Tibial nerve (tissue), 4 donors: ENCODE measurements around the gene KRTAP1-3. TPM values are rescaled to one million over a fixed set of nuclear protein-coding genes. Genes with fewer than 3 reads are reported as not detected.
"Not testable (repeated sequence)": the region's sequence is repeated elsewhere in the genome, so short reads cannot be mapped to it uniquely, and the experiment has no call there.

Experiments
- DNase-seq, 2 donors: peaks; one replicate each; pipeline ENCODE4 v3.0.0-alpha.2; 2019; ENCODE audit warnings: low spot score in 2 of 2
- H3K27ac ChIP-seq, 4 donors: fragments of 200-600 bp; sonication (generic) in 3 of 4; one replicate each; pipeline ENCODE4 v1.5.1; 2017 to 2019; ENCODE audit warnings: mild to moderate bottlenecking in 1 of 4
- H3K27me3 ChIP-seq, 2 donors: fragments of 200-600 bp; sonication (generic) in 1 of 2; one replicate each; pipeline versions ENCODE4 v1.5.1 to v1.6.0; 2017 to 2019
- H3K36me3 ChIP-seq, 3 donors: fragments of 200-600 bp; sonication (generic); one replicate each; pipeline ENCODE4 v1.5.1; 2018 to 2019
- H3K4me1 ChIP-seq, 4 donors: fragments of 200-600 bp; sonication (generic) in 3 of 4; one replicate each; pipeline ENCODE4 v1.5.1; 2017 to 2019
- H3K4me3 ChIP-seq, 4 donors: fragments of 200-600 bp; sonication (generic) in 3 of 4; one replicate each; pipeline ENCODE4 v1.5.1; 2017 to 2019; ENCODE audit warnings: mild to moderate bottlenecking in 1 of 4, moderate library complexity in 1 of 4
- H3K9me3 ChIP-seq, 4 donors: fragments of 200-600 bp; sonication (generic) in 3 of 4; one replicate each; pipeline ENCODE4 v1.5.1; 2017 to 2019
- EP300 ChIP-seq, 2 donors: sonication (generic); formaldehyde crosslinking; IDR thresholded peaks; one replicate each; pipeline ENCODE4 v1.6.1; 2017; ENCODE audit warnings: antibody characterized with exemption in 2 of 2, mild to moderate bottlenecking in 1 of 2
- POLR2A ChIP-seq, 2 donors: fragments of 450-650 bp; IDR thresholded peaks; one replicate each; pipeline ENCODE4 v1.6.1; 2017; ENCODE audit warnings: antibody characterized with exemption in 2 of 2, mild to moderate bottlenecking in 2 of 2, moderate library complexity in 2 of 2
- WGBS, 2 donors: methylation state at CpG; one replicate each; pipeline ENCODE4 v1.1.5; 2018; 5-methylcytosine and 5-hydroxymethylcytosine counted together
- total RNA-seq, 4 donors: library from RNA; depleted of rRNA; stranded (reverse); fragments of >200 nt; gene quantifications; one replicate each; pipeline ENCODE4 v1.1.0, GENCODE V29; 2016
- TF ChIP-seq, protein P1 (sequence below), 5 experiments: fragments of 200-600 bp in 3 of 5; fragments of 450-650 bp in 2 of 5; sonication (generic) in 3 of 5; IDR thresholded peaks; one replicate each; pipeline ENCODE4 v1.5.1; 2016 to 2019; ENCODE audit warnings: antibody characterized with exemption in 5 of 5, mild to moderate bottlenecking in 3 of 5, moderate library complexity in 2 of 5

The KRTAP1-3 gene
- total RNA-seq, 4 donors from 2014 or later, result not detected

DNA sequence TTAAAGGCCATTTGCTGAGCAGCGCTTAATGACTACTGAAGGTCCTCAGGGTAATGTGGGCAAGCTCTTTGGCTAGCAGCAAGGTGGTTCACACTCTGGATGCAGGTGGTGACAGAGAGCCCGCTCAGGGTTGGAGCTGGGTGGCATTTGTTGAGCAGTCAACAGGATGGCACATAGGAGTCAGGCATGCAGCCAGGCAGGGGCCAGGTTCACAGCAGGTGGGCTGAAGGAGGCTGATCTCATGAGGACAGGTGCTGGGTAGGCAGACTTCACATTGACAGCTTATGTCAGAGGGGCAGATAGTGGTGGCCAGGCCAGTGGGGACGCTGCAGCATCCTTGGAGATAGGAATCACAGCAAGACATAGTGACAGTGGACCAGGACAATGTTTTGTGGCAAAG is 30.3 kb downstream of the KRTAP1-3 start:
- H3K4me3 ChIP-seq, result no peak overlapping the region
- H3K27ac ChIP-seq, result no peak overlapping the region
- no peaks in the 10 kb centered on the region for H3K9me3 ChIP-seq
- no peak for DNase-seq
- no peaks in the 10 kb centered on the region for H3K36me3 ChIP-seq
- 93 to 96% methylated on average over 3 of the region's 3 CpGs for WGBS, 2 donors
- TF ChIP-seq POLR2A (IDR thresholded peaks at IDR 0.05), result no peak
- TF ChIP-seq, protein P1, sequence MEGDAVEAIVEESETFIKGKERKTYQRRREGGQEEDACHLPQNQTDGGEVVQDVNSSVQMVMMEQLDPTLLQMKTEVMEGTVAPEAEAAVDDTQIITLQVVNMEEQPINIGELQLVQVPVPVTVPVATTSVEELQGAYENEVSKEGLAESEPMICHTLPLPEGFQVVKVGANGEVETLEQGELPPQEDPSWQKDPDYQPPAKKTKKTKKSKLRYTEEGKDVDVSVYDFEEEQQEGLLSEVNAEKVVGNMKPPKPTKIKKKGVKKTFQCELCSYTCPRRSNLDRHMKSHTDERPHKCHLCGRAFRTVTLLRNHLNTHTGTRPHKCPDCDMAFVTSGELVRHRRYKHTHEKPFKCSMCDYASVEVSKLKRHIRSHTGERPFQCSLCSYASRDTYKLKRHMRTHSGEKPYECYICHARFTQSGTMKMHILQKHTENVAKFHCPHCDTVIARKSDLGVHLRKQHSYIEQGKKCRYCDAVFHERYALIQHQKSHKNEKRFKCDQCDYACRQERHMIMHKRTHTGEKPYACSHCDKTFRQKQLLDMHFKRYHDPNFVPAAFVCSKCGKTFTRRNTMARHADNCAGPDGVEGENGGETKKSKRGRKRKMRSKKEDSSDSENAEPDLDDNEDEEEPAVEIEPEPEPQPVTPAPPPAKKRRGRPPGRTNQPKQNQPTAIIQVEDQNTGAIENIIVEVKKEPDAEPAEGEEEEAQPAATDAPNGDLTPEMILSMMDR (IDR thresholded peaks at IDR 0.05), result no peak
- H3K27me3 ChIP-seq, result no peaks in the 10 kb centered on the region
- no peaks in the 10 kb centered on the region for H3K4me1 ChIP-seq

DNA sequence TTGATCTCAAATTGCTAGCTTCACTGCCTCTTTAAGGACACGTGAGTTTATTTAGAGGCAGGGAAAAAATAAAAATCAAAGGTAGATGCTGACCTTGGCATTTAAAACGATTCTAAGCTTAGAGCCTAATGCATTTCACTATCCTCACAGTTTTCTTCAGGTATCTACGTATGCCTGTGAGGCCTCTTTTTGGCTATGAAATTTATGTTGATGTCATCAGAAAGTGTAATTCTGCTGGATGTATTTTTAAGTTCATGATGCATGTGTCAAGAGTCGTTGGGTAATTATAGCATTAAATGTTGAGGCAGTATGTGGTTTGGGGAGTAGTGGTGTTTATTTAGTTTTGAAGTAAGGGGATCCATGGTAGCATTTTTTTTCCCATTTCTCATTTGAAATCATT is 30.7 kb downstream of the KRTAP1-3 start:
- Histone ChIP-seq H3K27me3 (no peaks in the 10 kb centered on the region), H3K36me3 (no peaks in the 10 kb centered on the region), H3K9me3 (no peaks in the 10 kb centered on the region), H3K27ac (no peak overlapping the region), H3K4me3 (no peak overlapping the region), H3K4me1 (no peaks in the 10 kb centered on the region)
- DNase-seq, result no peak
- TF ChIP-seq EP300 (IDR thresholded peaks at IDR 0.05) (no peak), POLR2A (IDR thresholded peaks at IDR 0.05) (no peak)
- TF ChIP-seq, protein P1 (IDR thresholded peaks at IDR 0.05), result no peak
- WGBS, 2 donors, result 65 to 68% methylated on average over 4 of the region's 4 CpGs

DNA sequence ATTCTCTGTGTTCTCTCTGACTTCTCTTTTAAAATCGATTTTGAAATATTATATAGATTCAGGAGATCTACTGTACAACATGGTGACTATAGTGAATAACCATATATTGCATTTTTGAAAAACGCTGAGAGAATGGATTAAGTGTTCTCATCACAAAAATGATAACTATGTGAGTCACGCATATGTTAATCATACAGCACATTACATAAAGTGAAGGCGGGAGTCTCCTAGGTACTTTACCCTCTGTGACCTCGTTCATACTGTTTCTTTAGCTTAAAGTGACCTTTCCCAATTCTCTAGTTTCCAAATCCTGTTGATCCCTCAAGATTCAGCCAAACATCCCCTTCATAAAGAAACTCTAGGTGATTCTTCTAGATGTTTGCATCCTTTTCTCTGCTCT is 31.9 kb downstream of the KRTAP1-3 start:
- WGBS, 2 donors, result 35 to 40% methylated on average over 5 of the region's 5 CpGs
- no peak overlapping the region for H3K27ac ChIP-seq
- no peaks in the 10 kb centered on the region for H3K4me1 ChIP-seq
- TF ChIP-seq EP300 (IDR thresholded peaks at IDR 0.05) (no peak), POLR2A (IDR thresholded peaks at IDR 0.05) (no peak)
- TF ChIP-seq, protein P1 (IDR thresholded peaks at IDR 0.05), result no peak
- H3K4me3 ChIP-seq, result no peak overlapping the region
- DNase-seq, result no peak
- no peaks in the 10 kb centered on the region for H3K9me3 ChIP-seq
- no peaks in the 10 kb centered on the region for H3K36me3 ChIP-seq
- H3K27me3 ChIP-seq, result no peaks in the 10 kb centered on the region

DNA sequence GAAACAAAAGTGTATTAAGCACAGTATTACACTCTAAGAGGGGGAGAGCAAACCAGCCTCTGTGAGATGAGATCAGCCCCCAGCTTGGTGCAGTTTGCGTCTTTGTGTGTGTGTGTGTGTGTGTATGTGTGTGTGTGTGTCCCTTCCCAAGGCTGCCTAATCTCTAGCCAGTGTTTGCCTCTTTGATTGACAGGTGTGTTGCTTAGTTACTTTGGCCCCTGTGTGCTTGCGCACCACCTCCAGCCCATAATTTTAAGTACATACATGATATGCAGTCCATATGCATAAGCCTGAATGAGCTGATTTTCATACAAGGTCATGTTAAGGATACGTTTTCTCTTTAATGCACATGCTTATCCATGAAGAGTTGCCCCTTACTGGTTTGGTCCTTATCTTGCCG is 32.9 kb downstream of the KRTAP1-3 start:
- Histone ChIP-seq H3K27ac (no peak overlapping the region), H3K4me1 (no peaks in the 10 kb centered on the region), H3K27me3 (peaks cover 0 to under 1% of the 10 kb centered on the region in 2 donors), H3K4me3 (no peak overlapping the region), H3K9me3 (no peaks in the 10 kb centered on the region), H3K36me3 (no peaks in the 10 kb centered on the region)
- TF ChIP-seq POLR2A (IDR thresholded peaks at IDR 0.05), result no peak
- TF ChIP-seq EP300 (IDR thresholded peaks at IDR 0.05), result no peak
- TF ChIP-seq, protein P1 (IDR thresholded peaks at IDR 0.05), result no peak
- DNase-seq, result no peak
- 68 to 84% methylated on average over 4 of the region's 4 CpGs for WGBS, 2 donors

DNA sequence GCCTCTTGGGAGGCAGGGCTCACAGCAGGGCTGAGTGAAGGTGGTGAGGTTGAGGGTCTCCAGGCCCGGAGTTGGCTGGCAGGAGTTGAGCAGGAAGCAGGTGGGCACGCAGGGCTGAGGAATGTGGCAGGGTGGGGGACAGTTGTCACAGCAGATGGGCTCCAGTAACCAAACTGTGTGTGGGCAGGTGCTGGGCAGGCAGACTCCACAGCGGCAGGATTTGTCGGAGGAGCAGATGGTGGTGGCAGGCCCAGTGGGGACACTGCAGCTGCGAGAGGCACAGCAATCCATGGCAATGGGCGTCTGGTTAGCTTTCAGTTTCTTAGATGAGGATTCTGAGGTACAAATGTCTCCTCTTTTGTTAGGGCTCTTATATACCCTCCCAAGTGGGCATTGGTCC is 35.1 kb downstream of the KRTAP1-3 start, which contains the start of gene KRTAP3-2:
Gene KRTAP3-2 (minus strand): TSS at position 344 of the 400 bp plus-strand sequence. CDS start 53 bp downstream, at position 291.
- not testable (repeated sequence) for H3K36me3 ChIP-seq, H3K4me1 ChIP-seq, H3K27ac ChIP-seq, DNase-seq, H3K9me3 ChIP-seq, H3K27me3 ChIP-seq, H3K4me3 ChIP-seq
- WGBS, 2 donors, result 73 to 89% methylated on average over 6 of the region's 6 CpGs

DNA sequence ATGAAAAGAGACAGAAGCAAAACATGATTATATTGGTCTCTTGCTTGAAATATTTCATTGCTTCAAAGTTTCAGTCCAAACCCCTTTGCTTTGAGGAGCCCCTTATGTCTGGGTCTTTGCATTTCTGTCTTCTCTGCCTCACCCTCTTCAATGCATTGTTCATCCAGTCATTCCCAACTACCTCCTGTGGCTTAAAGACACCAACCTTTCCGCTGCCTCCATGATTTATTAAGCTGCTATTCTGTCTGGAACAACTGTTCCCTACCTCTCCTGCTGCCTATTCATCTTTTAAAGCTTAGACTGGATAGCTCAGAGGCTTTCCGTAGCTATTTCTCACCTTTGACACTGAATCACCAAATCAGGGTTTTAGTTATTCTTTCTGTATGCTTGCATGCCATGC is 37.3 kb downstream of the KRTAP1-3 start:
- H3K4me1 ChIP-seq, result no peaks in the 10 kb centered on the region
- no peak overlapping the region for H3K27ac ChIP-seq
- 56 to 58% methylated on average over 2 of the region's 2 CpGs for WGBS, 2 donors
- TF ChIP-seq EP300 (IDR thresholded peaks at IDR 0.05) (no peak), POLR2A (IDR thresholded peaks at IDR 0.05) (no peak)
- TF ChIP-seq, protein P1 (IDR thresholded peaks at IDR 0.05), result no peak
- no peaks in the 10 kb centered on the region for H3K36me3 ChIP-seq
- no peak for DNase-seq
- H3K9me3 ChIP-seq, result no peaks in the 10 kb centered on the region
- H3K27me3 ChIP-seq, result peaks cover 0 to 8% of the 10 kb centered on the region in 2 donors
- H3K4me3 ChIP-seq, result no peak overlapping the region
